Neural progenitor cell (in vitro differentiated cells): ENCODE measurements around the gene NOL3. TPM values are rescaled to one million over a fixed set of nuclear protein-coding genes. Genes with fewer than 3 reads are reported as not detected.

Experiments used
- DNase-seq: peaks from one replicate; pipeline ENCODE4 v3.0.0-alpha.2; 2016; ENCODE audit warnings: low spot score
- H2AFZ ChIP-seq: fragments of 200-600 bp; sonication (generic); replicated peaks from 2 replicates; pipeline ENCODE4 v1.6.1; 2016; ENCODE audit warnings: antibody characterized with exemption
- H3F3A ChIP-seq: fragments of 200-600 bp; sonication (generic); 2 replicates; pipeline ENCODE4 v1.6.1; 2016; ENCODE audit warnings: antibody characterized with exemption, low read depth
- H3K27ac ChIP-seq: fragments of 200-600 bp; sonication (generic); 2 replicates; pipeline ENCODE4 v1.5.1; 2016; ENCODE audit warnings: mild to moderate bottlenecking
- H3K27me3 ChIP-seq: fragments of 200-600 bp; sonication (generic); 2 replicates; pipeline ENCODE4 v1.6.1; 2016; ENCODE audit warnings: mild to moderate bottlenecking, moderate library complexity
- H3K36me3 ChIP-seq: fragments of 200-600 bp; sonication (generic); 2 replicates; pipeline ENCODE4 v1.5.1; 2016
- H3K4me1 ChIP-seq: fragments of 200-600 bp; sonication (generic); 2 replicates; pipeline ENCODE4 v1.6.1; 2016; ENCODE audit warnings: mixed run types
- H3K4me2 ChIP-seq: fragments of 200-600 bp; sonication (generic); 2 replicates; pipeline ENCODE4 v1.6.1; 2016
- H3K4me3 ChIP-seq: fragments of 200-600 bp; sonication (generic); 2 replicates; pipeline ENCODE4 v1.5.1; 2016
- H3K79me2 ChIP-seq: fragments of 200-600 bp; sonication (generic); 2 replicates; pipeline ENCODE4 v1.6.1; 2016; ENCODE audit warnings: low read depth
- H3K9ac ChIP-seq: fragments of 200-600 bp; sonication (generic); 2 replicates; pipeline ENCODE4 v1.6.1; 2016
- H3K9me3 ChIP-seq: fragments of 200-600 bp; sonication (generic); 2 replicates; pipeline ENCODE4 v1.5.1; 2016; ENCODE audit warnings: low read depth
- H4K20me1 ChIP-seq: fragments of 200-600 bp; sonication (generic); 2 replicates; pipeline ENCODE4 v1.6.1; 2016; ENCODE audit warnings: low read depth
- H3K27ac Mint-ChIP-seq: 3 replicates; pipeline ENCODE4 v1.8.0; 2021; ENCODE audit warnings: mixed read lengths
- H3K27me3 Mint-ChIP-seq: 2 replicates; pipeline ENCODE4 v1.8.0; 2022; ENCODE audit warnings: low read depth, mild to moderate bottlenecking, inconsistent platforms, moderate library complexity, mixed read lengths; ENCODE audit not compliant: insufficient read depth
- H3K36me3 Mint-ChIP-seq: 3 replicates; pipeline ENCODE4 v1.8.0; 2021; ENCODE audit warnings: mixed read lengths
- H3K4me1 Mint-ChIP-seq: 3 replicates; pipeline ENCODE4 v1.8.0; 2021; ENCODE audit warnings: mixed read lengths
- H3K4me3 Mint-ChIP-seq: 3 replicates; pipeline ENCODE4 v1.8.0; 2021; ENCODE audit warnings: mild to moderate bottlenecking, moderate library complexity, mixed read lengths
- H3K9me3 Mint-ChIP-seq: 3 replicates; pipeline ENCODE4 v1.8.0; 2020; ENCODE audit warnings: mixed read lengths
- CTCF ChIP-seq: fragments of 200-600 bp; sonication (generic); IDR thresholded peaks from 2 replicates; pipeline ENCODE4 v1.5.1; 2017; ENCODE audit warnings: antibody characterized with exemption, mild to moderate bottlenecking
- EZH2 ChIP-seq: fragments of 200-600 bp; sonication (generic); IDR thresholded peaks from 2 replicates; pipeline ENCODE4 v1.6.1; 2017; ENCODE audit warnings: antibody characterized with exemption, mild to moderate bottlenecking, moderate library complexity
- EZH2phosphoT487 ChIP-seq: fragments of 200-600 bp; sonication (generic); IDR thresholded peaks from 2 replicates; pipeline ENCODE4 v1.6.1; 2017; ENCODE audit warnings: antibody characterized with exemption
- total RNA-seq: library from RNA; depleted of rRNA; stranded (reverse); fragments of >200 nt; gene quantifications from 2 replicates; pipeline ENCODE4 v1.2.3, GENCODE V29; 2015; ENCODE audit warnings: low replicate concordance

The NOL3 gene
- total RNA-seq, 1 donor from 2014 or later = 0.37 TPM

- peaks cover 6% of the 10 kb centered on the region for H3K36me3 Mint-ChIP-seq
- TF ChIP-seq EZH2 (no peak), EZH2phosphoT487 (no peak), CTCF (no peak)
- no peak overlapping the region for H3K27ac Mint-ChIP-seq
These were observed 39.2 kb downstream of the NOL3 start for GRCh38 chr16:67209565-67209964.

GRCh38 chr16:67210069-67210937 is 40.0 kb downstream of the NOL3 start:
- H3K9me3 ChIP-seq = no peaks in the 10 kb centered on the region
- H3K4me1 ChIP-seq = peaks cover 14% of the 10 kb centered on the region
- H2AFZ ChIP-seq = no peak overlapping the region
- H3K36me3 ChIP-seq = no peaks in the 10 kb centered on the region
- no peak overlapping the region for H3K27ac Mint-ChIP-seq
- no peaks in the 10 kb centered on the region for H3K79me2 ChIP-seq
- H4K20me1 ChIP-seq = peaks cover 7% of the 10 kb centered on the region
- peaks cover 7% of the 10 kb centered on the region for H3K4me1 Mint-ChIP-seq
- H3K4me3 ChIP-seq = no peak overlapping the region
- DNase-seq = no peak
- no peak overlapping the region for H3K4me3 Mint-ChIP-seq
- peaks cover 6% of the 10 kb centered on the region for H3K27me3 Mint-ChIP-seq
- no peak overlapping the region for H3K9ac ChIP-seq
- no peaks in the 10 kb centered on the region for H3K27me3 ChIP-seq
- no peaks in the 10 kb centered on the region for H3K9me3 Mint-ChIP-seq
- TF ChIP-seq EZH2phosphoT487 = no peak
- no peak for TF ChIP-seq EZH2
- TF ChIP-seq CTCF = no peak
- H3F3A ChIP-seq = peaks cover 12% of the 10 kb centered on the region
- H3K27ac ChIP-seq = no peak overlapping the region
- no peak overlapping the region for H3K4me2 ChIP-seq
- peaks cover 6% of the 10 kb centered on the region for H3K36me3 Mint-ChIP-seq

More at GRCh38 chr16:67209565-67209964, 39.2 kb downstream of the NOL3 start:
- Mint-ChIP-seq H3K4me1 (peaks cover 7% of the 10 kb centered on the region), H3K4me3 (no peak overlapping the region), H3K27me3 (peaks cover 6% of the 10 kb centered on the region), H3K9me3 (no peaks in the 10 kb centered on the region)
- Histone ChIP-seq H3K27me3 (no peaks in the 10 kb centered on the region), H2AFZ (no peak overlapping the region), H4K20me1 (peaks cover 7% of the 10 kb centered on the region), H3K36me3 (no peaks in the 10 kb centered on the region), H3K79me2 (no peaks in the 10 kb centered on the region), H3K27ac (no peak overlapping the region), H3K9me3 (no peaks in the 10 kb centered on the region), H3F3A (peaks cover 12% of the 10 kb centered on the region), H3K4me1 (peaks cover 14% of the 10 kb centered on the region), H3K9ac (no peak overlapping the region), H3K4me3 (no peak overlapping the region), H3K4me2 (no peak overlapping the region)
- DNase-seq = no peak

GRCh38 chr16:67211674-67212073 is 41.3 kb downstream of the NOL3 start:
- H3F3A ChIP-seq = peaks cover 7% of the 10 kb centered on the region
- Mint-ChIP-seq H3K4me3 (no peak overlapping the region), H3K27me3 (peaks cover 8% of the 10 kb centered on the region), H3K4me1 (peaks cover 4% of the 10 kb centered on the region), H3K9me3 (no peaks in the 10 kb centered on the region), H3K27ac (no peak overlapping the region), H3K36me3 (peaks cover 3% of the 10 kb centered on the region)
- H3K36me3 ChIP-seq = no peaks in the 10 kb centered on the region
- no peaks in the 10 kb centered on the region for H3K79me2 ChIP-seq
- H3K4me2 ChIP-seq = no peak overlapping the region
- H3K9ac ChIP-seq = no peak overlapping the region
- no peak overlapping the region for H2AFZ ChIP-seq
- H3K27ac ChIP-seq = no peak overlapping the region
- no peak for DNase-seq
- H3K9me3 ChIP-seq = no peaks in the 10 kb centered on the region
- H3K4me1 ChIP-seq = peaks cover 9% of the 10 kb centered on the region
- TF ChIP-seq CTCF = no peak
- no peak for TF ChIP-seq EZH2phosphoT487
- no peak for TF ChIP-seq EZH2
- H3K27me3 ChIP-seq = no peaks in the 10 kb centered on the region
- H4K20me1 ChIP-seq = peaks cover 7% of the 10 kb centered on the region
- H3K4me3 ChIP-seq = no peak overlapping the region
